ENCODE measurements around the gene TXNDC15.
"Not testable (repeated sequence)": the region's sequence is repeated elsewhere in the genome, so short reads cannot be mapped to it uniquely, and the experiment has no call there.

Gene TXNDC15

GRCh38 chr5:134878403-134878802, 4.2 kb downstream of the TXNDC15 start:
- no peak for DNase-seq (ENCODE audit: low spot score)

- no peak for DNase-seq (ENCODE audit: low spot score)
Measured at GRCh38 chr5:134879456-134879855, 5.3 kb downstream of the TXNDC15 start.

DNA sequence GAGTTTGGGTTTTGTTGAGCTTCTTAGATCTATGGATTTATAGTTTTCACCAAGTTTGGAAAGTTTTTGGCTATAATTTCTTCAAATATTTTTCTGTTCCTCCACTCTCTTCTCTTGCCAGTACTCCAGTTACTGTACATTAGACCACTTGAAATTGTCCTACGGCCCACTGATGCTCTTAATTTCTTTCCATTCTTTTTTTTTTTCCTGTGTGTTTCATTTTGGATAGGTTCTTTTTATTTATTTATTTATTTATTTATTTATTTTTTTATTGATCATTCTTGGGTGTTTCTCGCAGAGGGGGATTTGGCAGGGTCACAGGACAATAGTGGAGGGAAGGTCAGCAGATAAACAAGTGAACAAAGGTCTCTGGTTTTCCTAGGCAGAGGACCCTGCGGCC, 6.8 kb downstream of the TXNDC15 start:
- not testable (repeated sequence) for DNase-seq (ENCODE audit: low spot score)

GRCh38 chr5:134881711-134882110, 7.5 kb downstream of the TXNDC15 start:
- DNase-seq (ENCODE audit: low spot score), result not testable (repeated sequence)

DNA sequence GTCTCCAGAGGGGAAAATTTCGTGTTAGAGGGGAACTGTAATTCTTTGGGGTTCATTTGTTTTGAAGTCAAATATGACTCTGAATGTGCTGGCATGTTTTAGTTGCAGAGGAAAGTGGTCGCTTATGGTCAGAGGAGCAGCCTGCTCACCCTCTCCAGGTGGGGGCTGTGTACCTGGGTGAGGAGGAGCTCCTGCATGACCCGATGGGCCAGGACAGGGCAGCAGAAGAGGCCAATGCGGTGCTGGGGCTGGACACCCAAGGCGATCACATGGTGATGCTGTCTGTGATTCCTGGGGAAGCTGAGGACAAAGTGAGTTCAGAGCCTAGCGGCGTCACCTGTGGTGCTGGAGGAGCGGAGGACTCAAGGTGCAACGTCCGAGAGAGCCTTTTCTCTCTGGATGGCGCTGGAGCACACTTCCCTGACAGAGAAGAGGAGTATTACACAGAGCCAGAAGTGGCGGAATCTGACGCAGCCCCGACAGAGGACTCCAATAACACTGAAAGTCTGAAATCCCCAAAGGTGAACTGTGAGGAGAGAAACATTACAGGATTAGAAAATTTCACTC, 13.5 kb downstream of the TXNDC15 start:
- no peak for DNase-seq (ENCODE audit: low spot score)

DNA sequence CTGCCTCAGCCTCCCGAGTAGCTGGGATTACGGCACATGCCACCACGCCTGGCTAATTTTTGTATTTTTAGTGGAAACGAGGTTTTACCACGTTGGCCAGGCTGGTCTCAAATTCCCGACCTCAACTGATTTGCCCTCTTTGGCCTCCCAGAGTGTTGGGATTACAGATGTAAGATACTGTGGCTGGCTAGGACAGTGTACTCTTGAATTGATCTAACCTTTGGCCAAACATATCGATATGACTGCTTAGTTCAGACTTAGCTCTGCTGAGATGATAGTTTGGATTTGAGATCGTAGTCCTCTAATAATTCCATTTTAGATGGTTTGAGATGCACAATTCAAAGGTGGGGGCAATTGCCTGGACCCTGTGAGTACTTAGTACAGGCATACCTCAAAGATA, 15.2 kb downstream of the TXNDC15 start:
- DNase-seq (ENCODE audit: low spot score), result no peak

DNA sequence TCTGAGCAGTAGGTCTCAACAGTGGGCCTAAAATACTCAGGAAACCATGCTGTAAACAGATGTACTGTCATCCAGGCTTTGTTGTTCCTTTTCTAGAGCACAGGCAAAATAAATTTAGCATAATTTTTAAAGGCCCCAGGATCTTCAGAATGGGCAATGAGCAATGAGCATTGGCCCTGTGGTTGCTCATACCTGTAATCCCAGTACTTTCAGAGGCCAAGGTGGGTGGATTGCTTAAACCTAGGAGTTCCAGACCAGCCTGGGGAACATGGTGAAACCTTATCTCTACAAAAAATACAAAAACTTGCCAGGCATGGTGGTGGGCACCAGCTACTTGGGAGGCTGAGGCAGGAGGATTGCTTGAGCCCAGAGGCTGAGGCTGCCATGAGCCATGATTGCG, 17.3 kb downstream of the TXNDC15 start:
- DNase-seq (ENCODE audit: low spot score), result no peak

DNA sequence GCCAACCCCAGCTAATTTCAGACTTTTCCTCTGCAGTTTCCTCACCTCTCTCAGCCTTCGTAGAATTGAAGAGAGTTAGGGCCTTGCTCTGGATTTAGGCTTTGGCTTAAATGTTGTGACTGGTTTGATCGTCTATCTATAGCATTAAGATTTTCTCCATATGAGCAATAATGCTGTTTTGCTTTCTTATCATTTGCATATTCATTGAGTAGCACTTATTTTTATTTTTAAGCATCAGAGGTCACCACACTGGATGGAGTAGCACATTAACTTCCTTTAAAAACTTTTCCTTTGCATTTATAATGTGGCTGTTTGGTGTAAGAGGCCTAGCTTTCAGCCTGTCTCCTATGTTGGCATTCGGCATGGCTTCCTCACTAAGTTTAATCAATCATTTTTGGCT, 18.1 kb downstream of the TXNDC15 start:
- no peak for DNase-seq (ENCODE audit: low spot score)

DNA sequence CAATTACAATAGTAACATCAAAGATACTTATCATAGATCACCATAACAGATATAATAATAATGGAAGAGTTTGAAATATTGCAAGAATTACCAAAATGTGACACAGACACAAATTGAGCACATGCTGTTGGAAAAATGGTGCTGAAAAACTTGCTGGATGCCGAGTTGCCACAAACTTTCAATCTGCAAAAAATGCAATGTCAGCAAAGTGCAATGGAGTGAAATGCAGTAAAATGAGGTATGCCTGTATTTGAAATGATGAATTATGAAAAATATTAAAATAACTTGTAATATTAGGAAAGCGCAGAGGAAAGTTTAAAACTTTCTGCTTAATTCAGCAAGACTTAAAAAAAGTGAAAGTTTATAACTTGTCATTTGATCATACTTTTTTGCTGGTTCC, 18.8 kb downstream of the TXNDC15 start:
- DNase-seq (ENCODE audit: low spot score), result no peak

DNA sequence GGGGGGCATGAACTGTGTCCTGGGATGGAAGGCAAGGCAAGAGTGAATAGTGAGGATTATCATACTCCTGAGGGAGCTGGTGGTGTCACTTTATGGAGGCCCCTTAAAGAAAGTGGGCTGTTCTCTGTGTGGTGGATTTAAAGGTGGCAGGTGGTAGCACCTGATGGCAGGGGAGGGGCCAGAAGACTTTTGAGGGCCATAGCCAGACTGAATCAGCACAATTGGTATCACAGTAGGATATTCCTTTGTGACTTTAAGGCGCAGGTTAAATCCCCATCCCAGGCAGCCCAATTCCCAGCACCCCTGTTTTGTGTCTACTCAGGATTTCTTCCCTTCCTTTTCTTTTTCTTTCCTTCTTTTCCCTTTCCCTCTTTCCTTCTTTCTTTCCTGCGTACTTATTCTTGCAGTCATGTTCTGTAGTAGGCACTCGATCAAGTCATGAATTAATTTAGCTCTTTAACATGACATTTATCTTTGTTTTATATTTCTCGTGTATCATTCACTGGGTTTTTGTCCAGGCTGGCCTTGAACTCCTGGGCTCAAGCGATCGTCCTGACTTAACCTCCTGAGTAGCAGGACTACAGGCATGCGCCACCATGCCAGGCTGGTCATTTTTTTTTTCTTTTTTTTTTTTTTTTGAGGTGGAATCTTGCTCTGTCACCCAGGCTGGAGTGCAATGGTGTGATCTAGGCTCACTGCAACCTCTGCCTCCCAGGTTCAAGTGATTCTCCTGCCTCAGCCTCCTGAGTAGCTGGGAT, 19.8 kb downstream of the TXNDC15 start:
- DNase-seq (ENCODE audit: low spot score), result no peak

GRCh38 chr5:134902071-134902801, 28.1 kb downstream of the TXNDC15 start:
- DNase-seq (ENCODE audit: low spot score), result no peak

DNA sequence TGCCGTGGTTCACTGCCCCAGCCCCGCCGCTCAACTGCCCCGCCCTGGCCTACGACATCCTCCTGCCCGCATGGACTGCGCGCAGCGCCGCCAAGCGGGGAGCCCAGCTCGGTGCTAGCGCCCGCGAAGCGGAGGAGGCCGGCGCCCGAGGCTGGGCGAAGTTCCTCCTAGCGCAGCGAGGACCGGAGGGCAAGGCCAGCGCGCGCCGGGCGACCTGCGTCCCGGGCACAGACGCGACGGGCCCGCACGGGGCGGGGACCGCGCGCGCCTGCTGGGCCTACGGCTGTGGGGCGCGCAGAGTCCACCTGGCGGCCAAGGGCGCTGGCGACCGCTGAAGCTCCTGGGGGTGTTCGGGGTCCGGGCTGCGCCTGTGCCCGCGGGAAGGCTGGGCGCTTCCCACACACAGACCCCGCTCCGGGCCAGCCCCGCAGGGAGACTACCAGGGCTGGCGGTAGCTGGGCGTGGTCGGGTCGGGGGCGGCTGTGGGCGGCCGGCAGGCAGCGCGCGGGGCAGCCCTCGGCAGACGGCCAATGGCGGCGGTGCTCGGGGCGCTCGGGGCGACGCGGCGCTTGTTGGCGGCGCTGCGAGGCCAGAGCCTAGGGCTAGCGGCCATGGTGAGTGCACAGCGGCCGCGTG, 30.6 kb downstream of the TXNDC15 start, which contains the start of gene PCBD2:
TSS of gene PCBD2 (plus strand) at position 522 of the 636 bp plus-strand sequence. CDS start at position 531, 9 bp downstream.
- DNase-seq (ENCODE audit: low spot score), result peak; percentile 97

GRCh38 chr5:134905246-134905996, 31.2 kb downstream of the TXNDC15 start:
- peak; percentile 59 for DNase-seq (ENCODE audit: low spot score)

GRCh38 chr5:134906811-134907210, 32.6 kb downstream of the TXNDC15 start:
- DNase-seq (ENCODE audit: low spot score), result no peak

DNA sequence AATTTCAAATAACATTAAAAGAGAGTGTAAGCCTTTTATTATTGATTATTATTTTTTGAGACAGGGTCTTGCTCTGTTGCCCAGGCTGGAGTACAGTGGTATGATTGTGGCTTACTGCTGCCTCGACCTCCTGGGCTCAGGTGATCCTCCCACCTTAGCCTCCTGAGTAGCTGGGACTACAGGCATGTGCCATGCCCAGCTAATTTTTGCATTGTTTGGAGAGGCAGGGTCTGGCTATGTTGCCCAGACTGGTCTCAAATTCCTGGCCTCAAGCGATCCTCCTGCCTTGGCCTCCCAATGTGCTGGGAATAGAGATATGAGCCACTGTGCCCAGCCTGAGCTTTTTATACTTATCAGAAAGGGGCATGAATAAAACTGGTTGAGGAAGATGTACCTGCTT, 36.6 kb downstream of the TXNDC15 start:
- DNase-seq (ENCODE audit: low spot score), result not testable (repeated sequence)

DNA sequence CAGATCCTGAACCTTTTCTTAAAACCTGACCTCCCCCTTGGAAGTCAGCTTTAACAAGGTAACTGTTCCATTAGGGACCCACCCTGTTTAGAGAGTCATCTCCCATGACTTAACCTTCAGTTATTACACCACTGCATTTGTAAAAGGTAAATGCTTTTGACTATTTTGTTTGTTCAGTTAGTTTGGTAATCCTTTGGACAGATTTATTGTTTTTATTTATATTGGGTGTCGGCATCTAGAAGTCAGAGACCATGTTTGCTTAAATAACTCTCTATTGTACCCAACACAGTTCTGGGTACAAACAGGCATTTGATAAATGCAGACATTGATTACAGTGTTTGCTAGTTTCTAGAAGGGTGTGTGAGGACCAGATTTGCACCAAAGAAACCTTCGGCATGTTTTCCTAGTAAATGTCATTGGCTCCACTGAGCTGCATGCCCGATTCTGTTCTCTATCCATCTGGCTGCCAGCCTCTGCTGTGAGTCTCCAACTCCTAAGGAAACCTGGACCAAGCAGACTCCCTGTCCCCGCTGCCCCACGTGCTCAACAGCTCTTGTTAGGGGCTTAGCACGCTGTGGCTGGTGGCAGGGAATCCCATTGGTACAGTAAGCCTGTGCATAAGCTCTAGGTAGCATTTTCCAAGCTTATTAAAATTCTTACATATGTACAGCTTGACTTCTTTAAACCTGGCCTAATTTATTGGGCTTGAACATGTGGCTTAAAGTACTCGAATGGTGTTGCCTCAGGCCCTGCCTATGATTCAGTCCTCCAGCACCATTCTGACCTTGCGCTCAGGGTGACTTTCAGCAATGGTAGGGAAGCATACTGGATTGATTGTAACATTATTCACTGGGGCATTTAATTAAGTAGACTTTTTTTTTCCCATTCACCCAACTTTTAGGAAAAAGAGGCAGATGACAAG, 37.4 kb downstream of the TXNDC15 start:
- DNase-seq (ENCODE audit: low spot score), result no peak

DNA sequence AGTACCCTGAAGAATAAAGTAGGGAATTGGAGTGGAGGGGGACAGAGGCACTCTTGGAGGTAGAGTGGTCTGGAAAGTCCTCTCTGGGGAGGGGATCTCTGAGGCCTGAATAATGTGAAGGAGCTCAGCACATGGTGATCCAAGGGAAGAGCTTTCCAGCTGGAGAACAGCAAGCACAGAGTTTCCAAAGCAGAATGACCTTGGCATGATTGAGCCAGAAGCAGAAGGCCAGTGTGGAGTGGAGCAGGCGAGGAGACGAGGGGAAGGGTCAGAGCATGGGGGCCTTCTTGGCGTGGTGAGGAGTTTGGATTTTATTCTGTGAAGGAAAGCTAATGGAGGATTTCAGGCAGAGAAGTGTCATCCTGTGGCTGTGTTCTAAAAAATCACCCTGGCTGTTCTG, 39.1 kb downstream of the TXNDC15 start:
- no peak for DNase-seq (ENCODE audit: low spot score)

- DNase-seq (ENCODE audit: low spot score), result no peak
Measured at GRCh38 chr5:134913795-134914194, 39.6 kb downstream of the TXNDC15 start.

- DNase-seq (ENCODE audit: low spot score), result no peak
Measured at GRCh38 chr5:134917070-134917815, 43.1 kb downstream of the TXNDC15 start.

- DNase-seq (ENCODE audit: low spot score), result no peak
Measured at GRCh38 chr5:134918861-134919260, 44.7 kb downstream of the TXNDC15 start.

Measured in AG20443 (cell line).